Colonic mucosa (tissue), 4 donors: ENCODE data around the gene MRM2. TPM values are rescaled to one million over a fixed set of nuclear protein-coding genes. Genes with fewer than 3 reads are reported as not detected.

ENCODE experiments used
- DNase-seq: peaks from one replicate; pipeline ENCODE4 v3.0.0-alpha.2; 2020
- H3K27ac ChIP-seq: fragments of 200-600 bp; one replicate; pipeline ENCODE4 v1.8.0; 2021
- H3K27me3 ChIP-seq: fragments of 200-600 bp; one replicate; pipeline ENCODE4 v1.8.0; 2021
- H3K36me3 ChIP-seq: fragments of 200-600 bp; one replicate; pipeline ENCODE4 v1.8.0; 2021
- H3K4me1 ChIP-seq: fragments of 200-600 bp; one replicate; pipeline ENCODE4 v1.8.0; 2021; ENCODE audit warnings: mild to moderate bottlenecking
- H3K4me3 ChIP-seq: fragments of 200-600 bp; one replicate; pipeline ENCODE4 v1.8.0; 2021
- H3K9ac ChIP-seq, 2 donors: one replicate each; pipeline ENCODE4 v1.7.0; 2013; ENCODE audit warnings: control low read depth in 2 of 2, low read depth in 2 of 2, low read length in 2 of 2
- H3K9me3 ChIP-seq: fragments of 200-600 bp; one replicate; pipeline ENCODE4 v1.8.0; 2021
- CTCF ChIP-seq: fragments of 200-600 bp; IDR thresholded peaks from one replicate; pipeline ENCODE4 v1.8.0; 2022; ENCODE audit warnings: antibody characterized with exemption, mild to moderate bottlenecking
- intact Hi-C: fragments of 100-400 bp; cut with DNase I; formaldehyde crosslinking; loops from one replicate; pipeline ENCODE4 v1.14.1; 2022
- total RNA-seq, 2 donors: library from RNA; stranded (reverse); fragmentation: NEBNext Ultra II Directional in 1 of 2; extraction: Animal tissue kit (Norgen Biotek cat#: 25700) in 1 of 2; gene quantifications; one replicate each; pipeline ENCODE4 v1.2.1, GENCODE V29; 2021
- donor health status: healthy.
- donor health status: DM: no; HTN: no; CAD: no.
- donor health status: DM: no; HTN: no; CAD: no.

Gene MRM2
- total RNA-seq, 2 donors from 2014 or later, result 17.3 to 27.0 TPM

GRCh38 chr7:2197436-2198155, 44.4 kb downstream of the MRM2 start:
- Histone ChIP-seq H3K4me1 (no peaks in the 10 kb centered on the region), H3K27me3 (no peaks in the 10 kb centered on the region), H3K27ac (no peak overlapping the region), H3K9me3 (no peaks in the 10 kb centered on the region), H3K9ac (no peak overlapping the region), H3K4me3 (no peak overlapping the region), H3K36me3 (no peaks in the 10 kb centered on the region)
- no peak for DNase-seq
- intact Hi-C loops, result no loop called here
- no peak for TF ChIP-seq CTCF

- Histone ChIP-seq H3K4me1 (no peaks in the 10 kb centered on the region), H3K27ac (no peak overlapping the region), H3K4me3 (no peak overlapping the region), H3K9ac (no peak overlapping the region), H3K9me3 (no peaks in the 10 kb centered on the region), H3K27me3 (no peaks in the 10 kb centered on the region), H3K36me3 (no peaks in the 10 kb centered on the region)
- DNase-seq, result no peak
- intact Hi-C loops, result no loop called here
- TF ChIP-seq CTCF, result no peak
Observed at GRCh38 chr7:2196381-2197378, 45.3 kb downstream of the MRM2 start.

GRCh38 chr7:2195400-2196246, 46.4 kb downstream of the MRM2 start:
- no peak for DNase-seq
- no peak for TF ChIP-seq CTCF
- H3K4me1 ChIP-seq, result no peaks in the 10 kb centered on the region
- H3K27ac ChIP-seq, result no peak overlapping the region
- H3K4me3 ChIP-seq, result no peak overlapping the region
- intact Hi-C loops, result no loop called here
- H3K27me3 ChIP-seq, result no peaks in the 10 kb centered on the region
- no peaks in the 10 kb centered on the region for H3K36me3 ChIP-seq
- H3K9me3 ChIP-seq, result no peaks in the 10 kb centered on the region
- H3K9ac ChIP-seq, result no peak overlapping the region

GRCh38 chr7:2193575-2194305, 48.3 kb downstream of the MRM2 start:
- Histone ChIP-seq H3K27me3 (no peaks in the 10 kb centered on the region), H3K4me1 (no peaks in the 10 kb centered on the region), H3K9ac (no peak overlapping the region), H3K4me3 (no peak overlapping the region), H3K36me3 (no peaks in the 10 kb centered on the region), H3K27ac (no peak overlapping the region), H3K9me3 (no peaks in the 10 kb centered on the region)
- intact Hi-C loops, result no loop called here
- DNase-seq, result no peak
- TF ChIP-seq CTCF, result no peak
